ENCODE results near the gene MEAK7. TPM values are rescaled to one million over a fixed set of nuclear protein-coding genes. Genes with fewer than 3 reads are reported as not detected.

Gene MEAK7
- polyA plus RNA-seq, 3 donors = 2.5 to 5.0 (median 4.7) TPM

DNA sequence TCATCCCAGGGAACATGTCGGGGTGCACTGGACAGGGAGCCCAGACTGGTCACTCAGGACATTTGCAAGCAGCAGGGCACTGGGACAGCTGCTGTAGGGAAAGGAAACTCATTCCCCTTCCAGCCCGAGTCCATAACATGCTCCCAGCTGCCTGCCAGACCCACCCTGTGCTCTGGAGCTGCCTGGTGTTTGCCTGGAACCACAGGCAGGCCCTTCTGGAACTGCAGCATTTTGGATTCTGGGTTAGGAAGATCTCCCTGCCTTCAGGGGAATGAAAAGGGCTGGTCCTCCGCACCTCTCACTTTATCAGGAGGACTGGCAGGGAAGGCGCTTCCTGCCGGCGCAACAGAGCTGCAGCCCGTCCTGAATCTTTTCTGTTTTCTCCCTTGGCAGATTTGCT is 41.2 kb downstream of the MEAK7 start:
- H3K79me2 ChIP-seq (ENCODE audit: insufficient read depth, low read length) = no peaks in the 10 kb centered on the region
- Mint-ChIP-seq H3K9me3 (peaks cover 6 to 19% (median 17%) of the 10 kb centered on the region in 7 donors), H3K4me3 (no peak overlapping the region), H3K36me3 (peaks cover 6 to 16% of the 10 kb centered on the region in 2 donors), H3K27ac (no peak overlapping the region), H3K4me1 (no peaks in the 10 kb centered on the region), H3K27me3 (ENCODE audit: low read depth in 3 of 3) (peaks cover 0 to 6% (median 0%) of the 10 kb centered on the region in 3 donors)
- H3K27ac ChIP-seq (ENCODE audit: low read depth in 1 of 2, low read length in 2 of 2) = no peak overlapping the region
- H4K20me1 ChIP-seq (ENCODE audit: insufficient read depth, low read length) = no peaks in the 10 kb centered on the region
- H3K9ac ChIP-seq (ENCODE audit: insufficient read depth, low read length, poor library complexity, severe bottlenecking) = no peak overlapping the region
- no peaks in the 10 kb centered on the region for H3K4me1 ChIP-seq (ENCODE audit: control insufficient read depth in 1 of 2, insufficient read depth in 2 of 2, low read length in 2 of 2)
- H3K9me3 ChIP-seq (replicated peaks in 1 of 2; ENCODE audit: control insufficient read depth in 1 of 2, insufficient read depth in 1 of 2, low read length in 2 of 2) = peaks cover 5 to 17% of the 10 kb centered on the region in 2 donors
- H2AFZ ChIP-seq (ENCODE audit: insufficient read depth, low read depth, low read length, poor library complexity, severe bottlenecking) = no peak overlapping the region
- peaks cover 0 to 7% of the 10 kb centered on the region in 2 donors for H3K36me3 ChIP-seq (replicated peaks in 1 of 2; ENCODE audit: control insufficient read depth in 1 of 2, insufficient read depth in 2 of 2, low read length in 2 of 2)
- H3K27me3 ChIP-seq (ENCODE audit: control insufficient read depth in 2 of 2, insufficient read depth in 2 of 2, low read length in 2 of 2) = no peaks in the 10 kb centered on the region
- intact Hi-C loops (cut with micrococcal nuclease) = no loop called here
- no peak overlapping the region for H3K4me2 ChIP-seq (replicated peaks; ENCODE audit: extremely low read depth, low read length, poor library complexity, severe bottlenecking)
- 95% methylated on average over 6 of the region's 7 CpGs for WGBS (ENCODE audit: insufficient coverage)
- TF ChIP-seq CTCF (IDR thresholded peaks at IDR 0.05) = no peak
- no peak for DNase-seq
- H3K4me3 ChIP-seq (replicated peaks in 1 of 3; ENCODE audit: low read depth in 2 of 3, low read length in 3 of 3) = no peak overlapping the region

GRCh38 chr16:84462296-84463210 is 41.9 kb downstream of the MEAK7 start:
- H3K4me2 ChIP-seq (replicated peaks; ENCODE audit: extremely low read depth, low read length, poor library complexity, severe bottlenecking) = no peak overlapping the region
- no peak for TF ChIP-seq CTCF (IDR thresholded peaks at IDR 0.05)
- H3K4me1 Mint-ChIP-seq = no peaks in the 10 kb centered on the region
- no peaks in the 10 kb centered on the region for H4K20me1 ChIP-seq (ENCODE audit: insufficient read depth, low read length)
- no peaks in the 10 kb centered on the region for H3K4me1 ChIP-seq (ENCODE audit: control insufficient read depth in 1 of 2, insufficient read depth in 2 of 2, low read length in 2 of 2)
- no peak overlapping the region for H3K4me3 ChIP-seq (replicated peaks in 1 of 3; ENCODE audit: low read depth in 2 of 3, low read length in 3 of 3)
- no peaks in the 10 kb centered on the region for H3K27me3 ChIP-seq (ENCODE audit: control insufficient read depth in 2 of 2, insufficient read depth in 2 of 2, low read length in 2 of 2)
- peaks cover 0 to 6% (median 0%) of the 10 kb centered on the region in 3 donors for H3K27me3 Mint-ChIP-seq (ENCODE audit: low read depth in 3 of 3)
- no peak overlapping the region for H3K27ac Mint-ChIP-seq
- peaks cover 0 to 6% of the 10 kb centered on the region in 2 donors for H3K36me3 ChIP-seq (replicated peaks in 1 of 2; ENCODE audit: control insufficient read depth in 1 of 2, insufficient read depth in 2 of 2, low read length in 2 of 2)
- peaks cover 5 to 11% of the 10 kb centered on the region in 2 donors for H3K36me3 Mint-ChIP-seq
- no peaks in the 10 kb centered on the region for H3K79me2 ChIP-seq (ENCODE audit: insufficient read depth, low read length)
- H3K9me3 Mint-ChIP-seq = peaks cover 6 to 16% (median 13%) of the 10 kb centered on the region in 7 donors
- intact Hi-C loops (cut with micrococcal nuclease) = no loop called here
- H3K9ac ChIP-seq (ENCODE audit: insufficient read depth, low read length, poor library complexity, severe bottlenecking) = no peak overlapping the region
- H3K9me3 ChIP-seq (replicated peaks in 1 of 2; ENCODE audit: control insufficient read depth in 1 of 2, insufficient read depth in 1 of 2, low read length in 2 of 2) = peaks cover 5 to 14% of the 10 kb centered on the region in 2 donors
- DNase-seq = no peak
- WGBS (ENCODE audit: insufficient coverage) = 92% methylated on average over 20 of the region's 24 CpGs
- no peak overlapping the region for H2AFZ ChIP-seq (ENCODE audit: insufficient read depth, low read depth, low read length, poor library complexity, severe bottlenecking)
- no peak overlapping the region for H3K27ac ChIP-seq (ENCODE audit: low read depth in 1 of 2, low read length in 2 of 2)
- no peak overlapping the region for H3K4me3 Mint-ChIP-seq
